Neural crest cell (in vitro differentiated cells): ENCODE data around the gene EFNA4. TPM values are rescaled to one million over a fixed set of nuclear protein-coding genes. Genes with fewer than 3 reads are reported as not detected.

Experiments
- DNase-seq: peaks from one replicate; pipeline ENCODE4 v3.0.0; 2021; ENCODE audit warnings: low read depth, mixed read lengths, low spot score
- H3K27ac Mint-ChIP-seq: one replicate; pipeline ENCODE4 v1.8.0; 2021; ENCODE audit warnings: mild to moderate bottlenecking, mixed read lengths; ENCODE audit not compliant: unreplicated experiment
- H3K27me3 Mint-ChIP-seq: 2 replicates; pipeline ENCODE4 v1.8.0; 2021; ENCODE audit warnings: low read depth, mild to moderate bottlenecking, mixed read lengths
- H3K36me3 Mint-ChIP-seq: 2 replicates; pipeline ENCODE4 v1.8.0; 2021; ENCODE audit warnings: low read depth, mild to moderate bottlenecking, mixed read lengths
- H3K4me1 Mint-ChIP-seq: 2 replicates; pipeline ENCODE4 v1.8.0; 2021; ENCODE audit warnings: mixed read lengths
- H3K4me3 Mint-ChIP-seq: one replicate; pipeline ENCODE4 v1.8.0; 2021; ENCODE audit warnings: mild to moderate bottlenecking, mixed read lengths
- H3K9me3 Mint-ChIP-seq: 2 replicates; pipeline ENCODE4 v1.8.0; 2021; ENCODE audit warnings: mixed read lengths
- total RNA-seq: library from RNA; stranded (reverse); gene quantifications from 2 replicates; pipeline ENCODE4 v1.2.1, GENCODE V29; 2021
- TF ChIP-seq, protein P1 (sequence below): fragments of 200-600 bp; sonication (generic); conservative IDR thresholded peaks from 2 replicates; pipeline ENCODE4 v1.5.0; 2021; ENCODE audit warnings: antibody characterized with exemption, mild to moderate bottlenecking

The EFNA4 gene
- total RNA-seq, 1 donor from 2014 or later = 28.5 TPM

DNA sequence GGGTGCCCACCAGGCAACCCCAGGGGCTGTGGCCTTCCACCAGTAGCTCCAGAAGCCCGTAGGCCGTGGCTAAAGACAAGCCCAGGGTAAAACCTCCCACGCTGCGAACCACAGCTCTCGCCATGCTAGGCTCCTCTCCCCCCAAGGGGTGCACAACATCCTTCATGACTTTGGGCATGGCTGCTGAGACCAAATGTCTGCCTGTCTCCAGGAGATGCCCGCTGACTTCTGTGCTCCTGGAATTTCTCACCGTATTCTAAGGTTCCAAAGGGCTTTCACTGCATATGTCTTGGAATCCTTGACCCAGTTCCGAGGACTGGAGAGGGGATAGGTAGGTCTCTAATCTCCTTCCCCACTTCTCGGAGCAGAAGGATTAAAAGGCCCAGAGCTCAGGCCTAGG is 30.0 kb upstream of the EFNA4 start, which contains the start of the genes DCST1 and DCST2:
Gene DCST1 (plus strand): TSS at position 301 of the 400 bp plus-strand sequence. CDS start 213 bp downstream, outside the sequence.
Gene DCST2 (minus strand): TSS at position 258 of the 400 bp plus-strand sequence. CDS start 80 bp downstream, at position 178.
- Mint-ChIP-seq H3K4me1 (no peaks in the 10 kb centered on the region), H3K4me3 (no peak within 1 kb of the TSS), H3K27ac (peak within 1 kb of the TSS; percentile 36), H3K36me3 (no peaks in the 10 kb centered on the region), H3K9me3 (no peaks in the 10 kb centered on the region), H3K27me3 (no peaks in the 10 kb centered on the region)
- no peak for DNase-seq
- TF ChIP-seq, protein P1, sequence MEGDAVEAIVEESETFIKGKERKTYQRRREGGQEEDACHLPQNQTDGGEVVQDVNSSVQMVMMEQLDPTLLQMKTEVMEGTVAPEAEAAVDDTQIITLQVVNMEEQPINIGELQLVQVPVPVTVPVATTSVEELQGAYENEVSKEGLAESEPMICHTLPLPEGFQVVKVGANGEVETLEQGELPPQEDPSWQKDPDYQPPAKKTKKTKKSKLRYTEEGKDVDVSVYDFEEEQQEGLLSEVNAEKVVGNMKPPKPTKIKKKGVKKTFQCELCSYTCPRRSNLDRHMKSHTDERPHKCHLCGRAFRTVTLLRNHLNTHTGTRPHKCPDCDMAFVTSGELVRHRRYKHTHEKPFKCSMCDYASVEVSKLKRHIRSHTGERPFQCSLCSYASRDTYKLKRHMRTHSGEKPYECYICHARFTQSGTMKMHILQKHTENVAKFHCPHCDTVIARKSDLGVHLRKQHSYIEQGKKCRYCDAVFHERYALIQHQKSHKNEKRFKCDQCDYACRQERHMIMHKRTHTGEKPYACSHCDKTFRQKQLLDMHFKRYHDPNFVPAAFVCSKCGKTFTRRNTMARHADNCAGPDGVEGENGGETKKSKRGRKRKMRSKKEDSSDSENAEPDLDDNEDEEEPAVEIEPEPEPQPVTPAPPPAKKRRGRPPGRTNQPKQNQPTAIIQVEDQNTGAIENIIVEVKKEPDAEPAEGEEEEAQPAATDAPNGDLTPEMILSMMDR = no peak

DNA sequence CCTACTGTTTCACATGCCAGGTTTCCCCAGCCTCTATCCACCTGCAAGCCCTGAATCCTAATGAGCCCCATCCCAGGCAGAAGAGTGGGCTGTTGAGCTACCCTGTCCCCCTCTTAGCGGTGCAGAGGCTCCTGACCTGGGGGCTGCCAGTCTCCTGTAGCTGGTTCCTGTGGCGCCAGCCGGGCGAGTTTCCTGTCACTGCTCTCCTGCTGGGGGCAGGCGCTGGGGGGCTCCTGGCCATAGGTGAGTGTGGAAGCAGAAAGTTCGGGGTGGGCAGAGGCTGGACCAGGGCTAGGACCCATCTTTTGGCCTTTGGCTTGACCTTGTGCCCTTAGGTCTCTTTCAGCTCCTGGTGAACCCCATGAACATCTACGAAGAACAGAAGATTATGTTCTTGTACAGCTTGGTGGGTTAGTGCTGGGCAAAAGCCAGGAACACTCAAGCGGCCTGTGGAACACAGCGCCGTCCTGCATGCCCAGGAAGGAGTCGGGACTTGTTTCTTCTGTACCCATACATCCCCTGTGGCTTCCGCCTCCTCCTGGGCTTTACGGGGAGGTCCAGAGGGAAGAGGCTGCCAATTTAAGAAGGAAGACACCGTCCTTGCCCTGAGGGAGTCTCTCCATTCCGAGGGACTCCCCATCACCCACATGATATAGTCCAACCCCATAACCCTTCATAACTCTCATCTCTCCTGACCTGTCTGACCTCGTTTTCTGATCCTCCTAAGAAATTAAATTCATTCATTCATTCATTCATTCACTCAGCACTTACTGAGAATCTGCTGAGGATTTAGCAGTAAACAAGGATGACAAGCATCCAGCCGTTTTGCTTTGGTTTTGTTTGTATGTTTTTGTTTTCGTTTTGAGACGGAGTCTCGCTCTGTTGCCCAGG is 29.0 kb upstream of the EFNA4 start:
- Mint-ChIP-seq H3K27me3 (no peaks in the 10 kb centered on the region), H3K4me3 (no peak overlapping the region), H3K36me3 (no peaks in the 10 kb centered on the region), H3K27ac (peak overlapping the region; percentile 36), H3K4me1 (no peaks in the 10 kb centered on the region), H3K9me3 (no peaks in the 10 kb centered on the region)
- no peak for DNase-seq
- TF ChIP-seq, protein P1 = no peak

GRCh38 chr1:155035936-155036335 is 27.6 kb upstream of the EFNA4 start:
- H3K27me3 Mint-ChIP-seq = no peaks in the 10 kb centered on the region
- no peak for DNase-seq
- H3K27ac Mint-ChIP-seq = no peak overlapping the region
- TF ChIP-seq, protein P1 = no peak
- H3K4me3 Mint-ChIP-seq = no peak overlapping the region
- no peaks in the 10 kb centered on the region for H3K9me3 Mint-ChIP-seq
- H3K4me1 Mint-ChIP-seq = no peaks in the 10 kb centered on the region
- H3K36me3 Mint-ChIP-seq = no peaks in the 10 kb centered on the region

- H3K27ac Mint-ChIP-seq = no peak overlapping the region
- no peaks in the 10 kb centered on the region for H3K4me1 Mint-ChIP-seq
- no peak for DNase-seq
- H3K4me3 Mint-ChIP-seq = no peak overlapping the region
- no peaks in the 10 kb centered on the region for H3K9me3 Mint-ChIP-seq
- TF ChIP-seq, protein P1 = no peak
- no peaks in the 10 kb centered on the region for H3K27me3 Mint-ChIP-seq
- H3K36me3 Mint-ChIP-seq = no peaks in the 10 kb centered on the region
Observed at GRCh38 chr1:155037043-155037442, 26.5 kb upstream of the EFNA4 start.

- TF ChIP-seq, protein P1 = no peak
- Mint-ChIP-seq H3K36me3 (no peaks in the 10 kb centered on the region), H3K4me1 (no peaks in the 10 kb centered on the region), H3K27ac (no peak overlapping the region), H3K4me3 (no peak overlapping the region), H3K27me3 (no peaks in the 10 kb centered on the region), H3K9me3 (no peaks in the 10 kb centered on the region)
- DNase-seq = no peak
Observed at GRCh38 chr1:155037851-155038441, 25.6 kb upstream of the EFNA4 start.
